LNCAP (cell line): Measurements from ENCODE around the gene VOPP1.

Experiments
- TF ChIP-seq, protein P1 (sequence below): fragments of 450-650 bp; IDR thresholded peaks from 2 replicates; pipeline ENCODE4 v1.5.1; 2017; ENCODE audit warnings: mild to moderate bottlenecking

Gene VOPP1

DNA sequence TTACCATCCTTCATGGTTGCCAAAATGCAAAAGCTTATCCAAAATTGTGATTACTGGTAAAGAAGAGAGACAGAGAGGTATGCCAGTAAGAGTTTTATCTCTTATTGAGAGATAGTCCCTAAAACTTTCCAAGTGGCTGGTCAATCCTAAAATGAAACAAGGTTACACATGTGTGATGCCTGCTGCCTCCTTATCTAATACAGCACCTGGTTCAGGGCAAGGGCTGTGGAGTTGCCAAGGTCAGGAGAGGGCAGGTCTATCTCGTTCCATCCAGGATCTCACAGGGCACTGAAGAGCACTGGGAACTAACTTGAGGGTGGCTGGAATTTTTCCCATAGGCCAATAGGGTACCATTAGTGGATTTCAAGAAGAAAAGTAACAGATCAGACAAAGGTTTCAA, 18.3 kb downstream of the VOPP1 start:
- TF ChIP-seq, protein P1, sequence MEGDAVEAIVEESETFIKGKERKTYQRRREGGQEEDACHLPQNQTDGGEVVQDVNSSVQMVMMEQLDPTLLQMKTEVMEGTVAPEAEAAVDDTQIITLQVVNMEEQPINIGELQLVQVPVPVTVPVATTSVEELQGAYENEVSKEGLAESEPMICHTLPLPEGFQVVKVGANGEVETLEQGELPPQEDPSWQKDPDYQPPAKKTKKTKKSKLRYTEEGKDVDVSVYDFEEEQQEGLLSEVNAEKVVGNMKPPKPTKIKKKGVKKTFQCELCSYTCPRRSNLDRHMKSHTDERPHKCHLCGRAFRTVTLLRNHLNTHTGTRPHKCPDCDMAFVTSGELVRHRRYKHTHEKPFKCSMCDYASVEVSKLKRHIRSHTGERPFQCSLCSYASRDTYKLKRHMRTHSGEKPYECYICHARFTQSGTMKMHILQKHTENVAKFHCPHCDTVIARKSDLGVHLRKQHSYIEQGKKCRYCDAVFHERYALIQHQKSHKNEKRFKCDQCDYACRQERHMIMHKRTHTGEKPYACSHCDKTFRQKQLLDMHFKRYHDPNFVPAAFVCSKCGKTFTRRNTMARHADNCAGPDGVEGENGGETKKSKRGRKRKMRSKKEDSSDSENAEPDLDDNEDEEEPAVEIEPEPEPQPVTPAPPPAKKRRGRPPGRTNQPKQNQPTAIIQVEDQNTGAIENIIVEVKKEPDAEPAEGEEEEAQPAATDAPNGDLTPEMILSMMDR = no peak

DNA sequence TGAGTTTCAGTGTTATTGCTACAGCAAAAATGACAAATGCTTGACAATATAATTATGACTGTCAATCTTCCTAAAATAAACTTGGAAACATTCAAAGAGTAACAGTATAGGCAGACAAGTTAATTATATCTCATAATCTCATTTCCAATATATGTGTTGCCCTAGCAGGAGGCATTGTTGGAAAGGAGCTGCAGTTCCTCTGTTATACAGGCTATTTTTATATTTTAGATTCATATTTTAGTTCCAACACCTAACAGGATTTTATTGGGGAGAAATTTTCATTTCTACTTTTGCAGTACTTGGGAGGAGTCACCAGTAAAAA, 19.3 kb downstream of the VOPP1 start:
- TF ChIP-seq, protein P1 = no peak

DNA sequence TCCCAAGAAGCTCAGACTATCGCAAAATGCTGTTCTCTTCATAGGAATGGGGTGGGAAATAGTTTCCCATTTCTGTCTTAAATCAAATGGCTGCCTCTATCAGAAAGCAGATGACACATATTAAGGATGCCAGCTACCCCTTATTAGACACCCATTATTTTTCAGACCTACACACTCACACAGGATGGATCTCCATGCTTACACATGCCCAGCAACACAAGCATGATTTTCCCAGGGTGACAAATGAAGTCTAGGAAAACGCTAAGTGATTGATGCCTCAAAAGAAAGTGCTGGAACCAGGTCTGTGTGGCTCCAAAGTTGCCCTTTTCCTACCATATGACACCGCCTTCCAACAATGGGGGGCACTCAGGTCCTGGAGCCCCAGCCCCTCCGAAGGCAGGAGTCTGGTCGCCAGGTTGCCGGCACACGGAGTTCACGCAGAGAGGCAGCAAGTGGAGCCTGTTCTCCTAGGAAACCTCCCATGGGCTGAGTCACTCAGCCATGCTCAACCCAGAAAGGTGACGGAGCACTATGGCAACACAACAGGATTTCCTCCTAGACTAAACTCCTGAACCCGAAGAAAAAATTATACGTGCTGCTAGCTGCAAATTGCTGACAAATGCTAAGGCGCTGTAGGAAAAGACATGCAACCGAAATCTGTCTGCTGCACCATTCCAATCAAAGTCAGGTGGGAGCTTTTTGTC, 19.8 kb downstream of the VOPP1 start:
- TF ChIP-seq, protein P1 = no peak

GRCh38 chr7:55550841-55551537, 21.3 kb downstream of the VOPP1 start:
- TF ChIP-seq, protein P1 = no peak

- TF ChIP-seq, protein P1 = peak; percentile 97
These were observed 22.2 kb downstream of the VOPP1 start for GRCh38 chr7:55550010-55550663.

DNA sequence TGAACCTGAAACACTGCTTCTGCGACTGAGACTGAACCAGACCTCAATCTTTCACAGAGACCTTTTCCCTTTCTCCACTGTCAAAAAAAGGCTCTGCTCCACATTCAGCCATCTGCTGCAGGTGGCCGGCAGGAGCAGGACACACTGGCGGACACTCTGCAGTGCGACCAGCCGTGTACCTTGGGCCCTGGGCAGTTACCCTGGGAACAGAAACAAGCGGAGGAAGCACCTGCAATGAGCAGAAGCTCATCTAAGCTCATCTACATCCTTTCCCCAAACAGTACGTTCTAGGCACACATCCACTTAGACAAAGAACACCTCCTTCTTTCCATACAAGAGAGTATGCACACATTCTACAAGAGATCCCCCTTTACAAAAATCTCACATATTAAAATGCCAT, 22.8 kb downstream of the VOPP1 start:
- TF ChIP-seq, protein P1 = no peak

GRCh38 chr7:55548295-55548731, 24.0 kb downstream of the VOPP1 start:
- TF ChIP-seq, protein P1 = no peak
